HG02885 (cell line): ENCODE results near the gene SLC5A8.

Experiments used
- ATAC-seq: cut with Tn5 transposase; IDR thresholded peaks from one replicate; pipeline ENCODE4 v1.9.1; 2021; ENCODE audit warnings: mild to moderate bottlenecking; ENCODE audit not compliant: unreplicated experiment, poor library complexity

The SLC5A8 gene, protein sequence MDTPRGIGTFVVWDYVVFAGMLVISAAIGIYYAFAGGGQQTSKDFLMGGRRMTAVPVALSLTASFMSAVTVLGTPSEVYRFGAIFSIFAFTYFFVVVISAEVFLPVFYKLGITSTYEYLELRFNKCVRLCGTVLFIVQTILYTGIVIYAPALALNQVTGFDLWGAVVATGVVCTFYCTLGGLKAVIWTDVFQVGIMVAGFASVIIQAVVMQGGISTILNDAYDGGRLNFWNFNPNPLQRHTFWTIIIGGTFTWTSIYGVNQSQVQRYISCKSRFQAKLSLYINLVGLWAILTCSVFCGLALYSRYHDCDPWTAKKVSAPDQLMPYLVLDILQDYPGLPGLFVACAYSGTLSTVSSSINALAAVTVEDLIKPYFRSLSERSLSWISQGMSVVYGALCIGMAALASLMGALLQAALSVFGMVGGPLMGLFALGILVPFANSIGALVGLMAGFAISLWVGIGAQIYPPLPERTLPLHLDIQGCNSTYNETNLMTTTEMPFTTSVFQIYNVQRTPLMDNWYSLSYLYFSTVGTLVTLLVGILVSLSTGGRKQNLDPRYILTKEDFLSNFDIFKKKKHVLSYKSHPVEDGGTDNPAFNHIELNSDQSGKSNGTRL

DNA sequence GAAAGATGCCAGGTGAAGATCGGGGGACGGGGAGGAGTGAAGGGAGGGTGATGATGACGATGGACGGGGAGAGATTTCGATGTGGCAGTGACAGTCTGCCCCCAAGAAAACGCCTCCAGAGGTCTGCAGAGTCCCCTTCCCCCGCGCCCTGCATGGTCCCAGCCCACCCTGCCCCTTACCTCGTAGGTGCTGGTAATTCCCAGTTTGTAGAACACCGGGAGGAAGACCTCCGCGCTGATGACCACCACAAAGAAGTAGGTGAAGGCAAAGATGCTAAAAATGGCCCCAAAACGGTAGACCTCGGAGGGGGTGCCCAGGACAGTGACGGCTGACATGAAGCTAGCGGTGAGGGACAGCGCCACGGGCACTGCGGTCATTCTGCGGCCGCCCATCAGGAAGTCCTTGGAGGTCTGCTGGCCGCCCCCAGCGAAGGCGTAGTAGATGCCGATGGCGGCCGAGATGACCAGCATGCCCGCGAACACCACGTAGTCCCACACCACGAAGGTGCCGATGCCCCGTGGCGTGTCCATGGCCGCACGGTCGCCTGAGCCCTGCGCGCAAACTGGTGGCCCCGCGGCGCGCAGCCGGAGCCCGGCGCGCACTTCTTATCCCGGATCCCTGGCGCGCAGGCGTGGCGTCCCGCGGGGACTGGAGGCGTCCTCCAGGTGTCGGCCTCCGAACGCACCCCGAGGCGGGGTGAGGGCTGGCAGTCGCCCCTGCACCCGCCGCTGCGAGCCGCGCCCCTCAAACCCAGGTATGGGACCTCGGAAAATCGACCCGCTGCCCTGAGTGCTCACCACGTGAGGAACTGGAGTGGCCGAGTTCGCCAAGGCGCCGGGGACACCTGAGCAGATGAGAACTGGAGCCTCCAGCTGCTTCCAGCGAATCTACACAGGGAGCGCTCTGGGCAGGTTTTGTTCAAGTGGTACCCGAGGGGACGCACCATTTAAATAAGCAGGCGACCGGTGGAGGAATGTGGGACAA lies at the start of gene SLC5A8:
Gene SLC5A8 (minus strand): TSS at position 920 of the 984 bp plus-strand sequence. CDS start 390 bp downstream, at position 530.
- no peak for ATAC-seq

DNA sequence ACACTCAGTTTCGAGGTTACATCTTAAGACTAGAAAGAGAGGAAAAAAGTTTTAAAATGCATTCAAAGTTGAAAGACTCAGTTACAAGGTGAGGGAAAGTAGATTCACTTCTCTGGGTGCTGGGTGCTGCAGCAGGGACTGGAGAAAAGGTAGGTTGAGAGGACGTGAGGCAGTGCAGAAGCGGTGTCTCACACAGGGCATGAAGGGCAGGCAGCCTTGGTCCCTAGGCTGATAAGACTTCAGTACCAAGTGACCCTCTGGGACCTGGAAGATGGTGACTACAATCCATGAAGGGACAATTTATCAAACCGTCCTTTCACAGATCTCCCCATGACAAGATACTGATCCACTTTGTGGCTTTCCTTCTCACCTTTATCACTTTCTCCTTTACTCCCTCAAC lies 47.3 kb upstream of the SLC5A8 start:
- ATAC-seq, result no peak

DNA sequence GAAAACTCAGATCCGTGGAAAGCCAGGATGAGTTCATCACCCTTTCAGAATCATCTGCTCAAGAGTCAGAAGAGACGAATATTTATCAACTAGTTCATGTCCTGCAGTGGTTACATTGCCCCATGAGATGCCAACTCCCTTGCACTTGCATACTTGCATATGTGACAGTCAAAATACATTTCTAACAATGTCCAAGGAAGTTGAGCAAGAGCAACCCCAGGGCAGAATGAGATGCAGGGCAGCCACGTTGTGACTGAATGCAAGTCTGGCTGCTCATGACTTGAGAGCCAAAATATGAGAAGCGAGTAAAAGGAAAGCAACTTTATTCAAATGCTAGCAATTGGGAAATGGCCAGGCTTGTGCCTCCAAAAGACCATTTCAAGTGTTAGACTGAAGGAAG lies 46.2 kb upstream of the SLC5A8 start:
- no peak for ATAC-seq

DNA sequence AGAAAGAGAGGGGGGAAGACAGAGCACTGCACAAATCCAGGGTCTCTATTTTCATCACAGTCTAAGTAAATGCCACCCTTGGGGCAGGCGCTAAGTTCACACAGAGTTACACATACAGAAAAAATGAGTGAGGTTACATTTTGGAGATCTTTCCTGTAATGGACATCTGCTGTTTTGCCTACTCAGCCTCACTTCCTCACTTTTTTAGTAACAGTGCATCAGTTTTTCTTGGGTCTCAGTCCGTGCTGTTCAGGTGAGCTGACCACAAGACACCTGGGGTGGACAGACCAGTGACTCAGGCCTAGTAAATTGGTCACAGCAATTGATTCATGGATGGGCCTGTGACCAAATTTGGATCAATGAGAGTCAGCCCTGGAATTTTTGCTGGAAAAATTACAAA lies 33.6 kb upstream of the SLC5A8 start:
- no peak for ATAC-seq

DNA sequence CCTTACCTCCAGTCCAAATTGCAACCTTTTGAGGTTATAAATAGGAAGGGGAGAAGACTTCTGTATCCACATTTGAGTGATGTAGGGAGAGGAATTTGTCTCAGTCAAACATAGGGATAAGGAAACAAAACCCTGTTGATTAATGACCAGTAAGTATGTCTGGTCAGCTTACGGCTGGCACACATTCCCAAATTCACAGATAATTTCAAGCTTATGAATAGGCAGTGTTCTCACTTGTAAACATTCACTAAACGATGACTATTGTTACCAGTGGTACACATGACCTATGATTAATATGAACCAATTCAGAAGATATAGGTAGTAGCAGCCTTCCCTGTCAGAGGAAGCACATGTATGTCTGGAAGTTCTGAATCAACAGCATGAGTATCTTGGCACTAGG lies 33.0 kb upstream of the SLC5A8 start:
- ATAC-seq, result no peak

DNA sequence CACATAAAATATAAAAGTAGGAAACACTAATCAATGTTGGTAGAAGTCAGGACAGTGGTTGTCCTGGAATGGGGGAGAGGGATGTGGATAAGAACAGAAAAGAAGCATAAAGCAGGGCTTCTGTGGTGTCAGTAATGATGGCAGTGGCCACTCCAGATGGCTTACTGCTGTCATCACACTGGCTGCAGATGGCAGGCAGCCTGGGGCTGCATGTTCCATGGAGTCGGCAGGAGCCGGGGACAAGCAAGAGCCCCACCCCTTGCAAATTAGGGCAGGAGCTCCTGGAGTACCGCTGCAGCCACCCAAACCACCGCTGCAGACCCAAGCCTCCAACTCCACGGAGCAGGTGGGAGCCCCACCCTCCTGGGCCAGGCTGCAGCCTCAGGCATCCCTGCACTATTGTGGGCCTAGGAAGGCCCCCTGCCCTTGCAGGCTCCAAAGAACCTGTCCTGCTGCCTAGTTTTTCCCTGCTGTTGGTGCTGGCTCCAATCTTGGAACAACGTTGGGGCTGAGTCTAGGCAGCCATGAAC lies 28.8 kb upstream of the SLC5A8 start:
- ATAC-seq, result no peak

DNA sequence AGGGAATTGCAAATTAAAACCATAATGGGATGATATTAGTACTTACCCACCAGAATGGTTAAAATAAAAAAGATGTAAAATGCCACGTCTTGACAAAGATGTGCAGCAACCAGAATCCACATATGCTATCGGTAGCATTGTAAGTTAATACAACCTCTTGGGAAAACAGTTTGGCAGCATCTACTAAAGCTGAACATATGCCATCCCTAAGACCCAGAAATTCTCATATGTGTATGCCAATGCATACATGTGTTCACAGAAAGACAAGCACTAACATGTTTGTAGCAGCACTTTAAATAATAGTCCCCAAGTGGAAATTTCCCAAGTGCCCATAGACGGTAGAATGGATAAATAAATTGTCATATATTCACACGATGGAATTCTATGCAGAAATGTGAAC lies 28.3 kb upstream of the SLC5A8 start:
- no peak for ATAC-seq

DNA sequence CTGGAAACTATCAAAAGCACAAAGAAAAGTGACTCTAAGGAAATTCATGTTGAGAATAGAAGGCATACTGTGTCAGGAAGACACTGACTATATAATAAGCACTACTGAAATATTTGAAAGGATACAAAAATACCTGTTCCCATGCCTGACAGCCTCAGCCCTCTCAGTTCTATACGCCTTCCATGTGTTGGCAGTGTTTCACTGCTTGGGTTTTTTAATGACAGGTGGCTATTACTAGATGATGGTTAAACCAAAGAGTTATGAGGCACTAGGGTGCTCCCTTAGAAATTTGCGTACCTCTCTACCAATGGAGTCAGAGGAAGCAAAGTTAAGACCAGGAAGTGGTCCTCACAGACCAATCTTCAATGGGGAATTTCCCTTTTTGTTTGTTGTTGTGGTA lies 25.6 kb upstream of the SLC5A8 start:
- ATAC-seq, result no peak

DNA sequence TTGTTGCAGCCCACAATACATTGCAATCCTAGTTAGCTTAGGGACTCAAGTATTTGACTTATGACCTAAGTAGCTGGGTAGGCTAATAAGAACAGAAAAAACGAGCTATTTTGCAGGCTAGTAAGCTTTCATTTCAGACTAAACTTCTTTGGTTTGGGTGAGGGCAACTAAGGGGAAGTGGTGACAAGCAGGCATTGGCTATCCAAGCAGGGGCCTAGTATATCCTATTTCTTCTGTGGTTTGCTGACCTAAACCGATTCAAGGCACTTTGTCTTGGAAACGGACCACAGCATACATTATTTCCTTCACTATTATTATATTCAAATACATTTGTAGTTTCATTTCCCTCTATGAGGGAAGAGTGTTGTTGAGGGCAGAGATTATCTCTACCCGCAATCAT lies 21.6 kb upstream of the SLC5A8 start:
- ATAC-seq, result no peak

DNA sequence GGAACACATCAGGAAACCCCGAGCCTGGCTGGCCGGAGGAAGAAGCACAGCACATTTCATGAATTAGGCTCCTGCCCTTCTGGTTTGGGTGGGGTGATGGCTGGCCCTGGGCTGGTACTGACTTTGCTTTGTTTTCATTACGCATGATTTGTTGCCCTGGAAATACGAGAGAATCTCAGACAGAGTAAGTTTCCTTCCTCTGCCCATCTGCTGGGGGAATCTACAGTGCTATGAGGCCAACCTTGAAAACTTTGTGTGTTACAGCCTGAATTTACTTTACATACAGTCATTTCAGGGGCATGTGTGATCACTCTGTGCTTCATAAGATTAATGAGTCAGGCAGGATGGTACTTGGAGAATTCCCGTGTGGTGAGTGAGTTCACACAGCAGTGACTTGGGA lies 20.5 kb upstream of the SLC5A8 start:
- ATAC-seq, result no peak

DNA sequence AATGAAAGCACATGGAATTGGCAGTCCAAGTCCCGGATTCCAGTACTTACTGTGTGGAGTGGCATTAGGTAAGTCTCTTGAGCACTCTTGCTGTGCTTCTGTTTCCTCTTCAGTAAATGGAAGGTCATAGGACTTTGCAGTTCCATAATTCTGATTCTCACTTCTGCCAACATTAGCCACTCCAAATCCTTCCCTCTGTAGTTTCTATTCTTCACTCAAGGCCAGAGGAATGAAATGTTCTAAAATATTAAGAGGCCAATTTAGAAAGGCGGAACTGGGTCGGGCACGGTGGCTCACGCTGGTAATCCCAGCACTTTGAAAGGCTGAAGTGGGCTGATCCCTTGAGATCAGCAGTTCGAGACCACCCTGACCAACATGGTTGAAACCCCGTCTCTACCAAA lies 19.8 kb upstream of the SLC5A8 start:
- ATAC-seq, result no peak

DNA sequence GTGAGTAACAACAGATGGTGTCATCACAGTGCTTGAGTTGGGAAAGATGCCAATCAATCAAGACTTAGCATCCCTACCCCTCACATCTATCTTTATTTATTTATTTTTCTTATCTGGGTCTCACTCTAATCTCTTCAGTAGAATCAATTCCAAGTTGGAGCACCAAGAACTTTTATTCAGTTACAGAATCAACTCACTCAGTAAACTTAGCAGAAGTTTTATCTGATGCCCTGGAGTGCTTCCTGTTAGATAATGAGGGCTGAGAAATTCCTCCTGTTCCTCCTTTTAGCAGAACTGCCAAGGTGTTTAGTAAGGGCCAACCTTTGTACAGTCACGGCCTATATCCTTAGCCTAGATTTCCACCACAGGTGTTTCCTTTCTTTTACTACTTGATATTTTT lies 11.3 kb upstream of the SLC5A8 start:
- ATAC-seq, result no peak

DNA sequence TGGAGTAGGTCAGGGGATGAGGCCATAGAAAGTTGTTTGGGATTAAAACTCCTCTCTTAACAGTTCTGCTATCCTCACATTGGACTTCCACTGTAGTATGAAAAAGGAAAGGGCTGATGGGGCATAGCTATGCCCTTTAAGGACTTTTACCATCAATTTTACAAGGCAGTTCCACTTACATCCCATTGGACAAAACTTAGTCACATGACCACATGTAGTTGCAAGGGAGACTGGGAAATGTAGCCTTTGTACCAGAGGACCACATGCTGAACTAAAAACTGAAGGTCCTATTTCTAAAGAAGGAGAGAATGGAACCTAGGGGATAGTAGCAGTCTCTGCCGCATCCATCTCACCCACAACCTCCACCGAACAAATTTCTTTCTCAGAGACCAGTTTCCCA lies 6.8 kb upstream of the SLC5A8 start:
- no peak for ATAC-seq

DNA sequence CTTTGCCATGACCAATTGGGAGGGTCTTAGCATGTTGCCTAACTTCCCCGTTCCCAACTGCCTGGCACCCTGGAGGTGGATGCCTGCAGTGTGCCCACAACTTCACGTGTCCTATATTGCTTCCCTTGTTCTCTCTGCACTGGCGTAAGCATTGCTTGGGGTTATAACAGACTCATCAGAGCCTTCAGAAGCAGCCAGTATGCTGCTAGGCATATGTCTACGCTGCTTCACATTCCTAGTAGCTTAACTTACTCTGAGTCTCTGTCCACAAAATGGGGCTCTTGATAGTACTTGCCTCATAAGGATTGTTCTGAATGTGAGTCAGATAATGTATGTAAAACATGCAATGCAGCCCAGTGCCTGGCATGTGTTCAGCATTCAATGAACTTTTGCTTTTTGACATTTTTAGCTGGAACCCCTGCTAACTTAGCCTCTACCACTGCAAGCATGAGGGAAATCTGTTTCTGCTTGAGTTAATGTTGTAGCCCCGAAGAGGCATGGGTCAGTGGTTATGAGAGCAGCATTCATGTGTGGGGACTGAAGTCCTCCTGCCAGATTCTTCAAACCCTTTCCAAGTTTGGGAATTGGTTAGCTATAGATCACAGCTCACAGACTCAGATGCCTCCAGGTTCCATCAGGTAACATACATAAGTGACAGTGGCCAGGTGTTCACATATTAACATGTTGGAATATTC lies 2.8 kb downstream of the SLC5A8 start:
- no peak for ATAC-seq

DNA sequence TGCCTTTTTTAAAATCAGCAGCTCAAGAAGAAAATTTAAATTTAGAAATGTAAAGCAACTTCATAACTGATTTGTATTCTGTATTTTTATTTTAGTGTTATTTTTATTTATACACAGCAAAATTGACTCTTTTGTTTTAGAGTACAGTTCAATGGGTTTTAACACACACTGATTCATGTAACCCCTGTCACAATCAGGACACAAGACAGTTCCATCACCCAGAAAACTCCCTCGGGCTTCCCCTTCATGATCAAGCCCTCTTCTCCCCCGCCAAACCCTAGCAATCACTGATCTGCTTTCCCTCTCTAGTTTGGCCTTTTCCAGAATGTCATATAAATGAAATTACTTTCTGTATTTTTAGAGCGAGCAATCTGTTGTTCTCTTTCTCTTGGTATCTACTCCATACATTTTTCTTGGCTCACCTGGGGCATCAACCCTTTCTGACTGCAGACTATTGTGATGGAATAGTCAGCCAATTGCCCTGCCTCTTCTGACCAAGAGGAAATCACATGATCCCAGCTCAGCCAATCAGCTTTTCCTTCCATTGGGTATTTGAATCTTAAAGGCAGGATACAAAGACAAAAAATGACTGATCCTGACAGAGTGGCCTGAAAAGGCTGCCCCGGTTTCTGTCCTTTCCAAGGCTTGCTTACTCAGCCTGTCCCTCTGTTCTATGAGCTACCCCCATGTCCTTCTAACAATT lies 5.3 kb downstream of the SLC5A8 start:
- no peak for ATAC-seq

DNA sequence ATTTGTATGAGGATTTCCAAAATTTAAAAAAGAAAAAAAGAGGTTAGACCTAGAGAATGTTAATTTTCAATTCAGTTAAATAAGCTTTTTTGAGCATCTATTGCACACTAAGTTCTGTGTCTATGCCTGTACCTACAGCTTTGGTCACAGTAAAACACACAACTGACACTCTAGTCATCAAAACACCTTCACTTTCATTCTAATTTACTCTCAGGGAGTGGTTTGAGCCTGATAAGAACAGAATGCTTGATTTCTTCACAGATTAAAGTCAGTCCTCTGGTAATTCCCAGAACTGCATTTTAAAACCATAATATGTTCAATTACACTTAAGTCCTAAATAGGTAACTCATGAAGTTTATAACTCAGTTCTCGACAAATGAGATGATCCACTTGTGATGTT lies 9.2 kb downstream of the SLC5A8 start:
- ATAC-seq, result no peak

DNA sequence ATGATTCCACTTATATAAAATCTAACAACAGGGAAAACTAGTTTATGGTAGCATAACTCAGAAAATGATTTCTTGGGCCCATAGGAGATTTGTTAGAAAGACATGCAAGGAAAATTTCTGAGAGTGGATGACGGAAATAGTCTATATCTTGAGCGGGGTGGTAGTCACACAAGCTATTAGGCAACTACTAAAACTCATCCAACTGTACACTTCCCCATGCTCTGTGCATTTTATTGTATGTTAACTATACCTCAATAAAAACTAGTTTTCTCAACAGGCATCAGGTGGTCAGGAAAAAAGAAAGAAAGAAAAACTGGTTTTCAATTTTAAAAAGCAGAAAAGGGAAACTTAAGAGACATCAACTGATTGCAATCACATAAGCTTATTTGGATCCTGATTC lies 9.9 kb downstream of the SLC5A8 start:
- ATAC-seq, result no peak

DNA sequence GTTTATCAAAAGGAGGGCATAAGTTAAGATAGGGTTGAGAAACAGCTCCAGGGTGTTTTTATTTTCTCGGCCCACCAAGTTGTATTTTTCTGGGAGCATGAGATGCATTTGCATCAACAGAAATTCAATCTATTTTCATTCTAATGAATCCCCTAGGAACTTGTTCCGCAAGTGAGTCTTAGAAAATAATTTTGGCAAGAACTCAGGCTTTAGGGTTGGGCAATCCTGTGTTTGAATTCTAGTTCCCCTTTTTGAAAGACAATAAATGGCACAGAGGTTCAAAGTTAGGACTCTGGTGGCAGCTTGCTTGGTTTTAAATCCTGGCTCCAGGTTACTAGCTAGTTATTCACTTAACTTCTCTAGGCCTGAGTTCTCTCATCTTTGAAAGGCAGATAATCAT lies 23.7 kb downstream of the SLC5A8 start:
- no peak for ATAC-seq

DNA sequence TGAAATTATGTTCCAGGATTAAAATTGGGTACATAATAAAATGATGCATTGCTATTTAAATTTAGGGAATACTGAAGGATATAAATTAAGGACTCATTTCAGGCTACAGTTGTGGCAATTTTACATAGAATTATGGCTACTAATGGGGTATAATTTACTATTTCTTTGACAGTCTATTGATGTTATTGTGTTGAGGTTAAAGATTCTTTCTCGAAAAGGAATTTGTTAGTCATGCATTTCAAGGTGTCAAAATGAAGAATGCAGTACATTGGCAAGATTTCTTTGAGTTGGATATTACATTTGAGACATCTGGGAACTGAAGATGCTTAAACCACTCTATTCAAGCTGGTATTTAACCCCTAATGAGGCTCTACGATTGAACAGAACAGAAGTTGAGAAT lies 28.3 kb downstream of the SLC5A8 start:
- ATAC-seq, result no peak

DNA sequence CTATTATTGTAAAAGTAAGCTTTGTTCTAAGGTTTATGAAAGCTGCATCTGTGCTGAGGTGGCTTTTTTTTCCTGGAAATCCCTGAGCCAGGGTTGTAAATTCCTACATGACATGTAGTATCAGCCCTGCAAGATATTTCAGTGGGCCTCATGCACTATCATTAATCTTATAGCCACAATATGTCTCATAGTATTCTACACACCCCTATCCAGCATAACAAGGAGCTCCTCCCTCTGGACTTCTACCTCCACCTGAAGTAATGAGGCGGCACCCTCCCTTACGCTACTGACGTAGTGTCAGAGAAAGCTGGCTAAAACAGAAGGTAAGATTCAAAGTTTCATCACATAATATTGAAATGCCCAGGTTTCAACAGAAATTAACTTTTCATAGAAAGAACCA lies 35.5 kb downstream of the SLC5A8 start:
- ATAC-seq, result no peak
